Activated CD4-positive, alpha-beta T cell treated with anti-CD3 and anti-CD28 coated beads, Interleukin-2, amount 10 ng/mL, durations not matched to agents 24 days and 14 days (primary cell): Measurements from ENCODE around the gene CPT2. TPM values are rescaled to one million over a fixed set of nuclear protein-coding genes. Genes with fewer than 3 reads are reported as not detected.
A peak's percentile ranks its signal among the peaks of the same experiment; 100 is the strongest.

Experiments
- DNase-seq: peaks from one replicate; pipeline ENCODE4 v3.0.0; 2022
- H3K27ac Mint-ChIP-seq: one replicate; pipeline ENCODE4 v1.8.0; 2022; ENCODE audit warnings: mild to moderate bottlenecking, mixed read lengths
- H3K27me3 Mint-ChIP-seq: one replicate; pipeline ENCODE4 v1.8.0; 2022; ENCODE audit warnings: mixed read lengths
- H3K36me3 Mint-ChIP-seq: one replicate; pipeline ENCODE4 v1.8.0; 2022; ENCODE audit warnings: low read depth, mild to moderate bottlenecking, mixed read lengths
- H3K4me1 Mint-ChIP-seq: one replicate; pipeline ENCODE4 v1.8.0; 2021; ENCODE audit warnings: mixed read lengths
- H3K4me3 Mint-ChIP-seq: one replicate; pipeline ENCODE4 v1.8.0; 2022; ENCODE audit warnings: mild to moderate bottlenecking, moderate library complexity, mixed read lengths
- H3K9me3 Mint-ChIP-seq: one replicate; pipeline ENCODE4 v1.8.0; 2021; ENCODE audit warnings: mixed read lengths
- intact Hi-C: fragments of 100-400 bp; cut with micrococcal nuclease; formaldehyde crosslinking; loops from one replicate; pipeline ENCODE4 v1.15.1; 2023
- total RNA-seq: library from RNA; stranded (reverse); gene quantifications from 2 replicates; pipeline ENCODE4 v1.2.3, GENCODE V29; 2022

CPT2 gene
- total RNA-seq, 1 donor from 2014 or later: 19.5 TPM

DNA sequence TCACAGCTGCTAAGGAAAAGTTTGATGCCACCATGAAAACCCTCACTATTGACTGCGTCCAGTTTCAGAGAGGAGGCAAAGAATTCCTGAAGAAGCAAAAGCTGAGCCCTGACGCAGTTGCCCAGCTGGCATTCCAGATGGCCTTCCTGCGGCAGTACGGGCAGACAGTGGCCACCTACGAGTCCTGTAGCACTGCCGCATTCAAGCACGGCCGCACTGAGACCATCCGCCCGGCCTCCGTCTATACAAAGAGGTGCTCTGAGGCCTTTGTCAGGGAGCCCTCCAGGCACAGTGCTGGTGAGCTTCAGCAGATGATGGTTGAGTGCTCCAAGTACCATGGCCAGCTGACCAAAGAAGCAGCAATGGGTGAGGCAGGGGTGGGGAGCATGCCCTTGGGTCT lies 14.3 kb downstream of the CPT2 start:
- H3K27me3 Mint-ChIP-seq: no peaks in the 10 kb centered on the region
- no peak for DNase-seq
- H3K4me1 Mint-ChIP-seq: no peaks in the 10 kb centered on the region
- intact Hi-C loops: no loop called here
- H3K4me3 Mint-ChIP-seq: no peak overlapping the region
- peaks cover 12% of the 10 kb centered on the region for H3K9me3 Mint-ChIP-seq
- H3K27ac Mint-ChIP-seq: no peak overlapping the region
- H3K36me3 Mint-ChIP-seq: peaks cover 60% of the 10 kb centered on the region

DNA sequence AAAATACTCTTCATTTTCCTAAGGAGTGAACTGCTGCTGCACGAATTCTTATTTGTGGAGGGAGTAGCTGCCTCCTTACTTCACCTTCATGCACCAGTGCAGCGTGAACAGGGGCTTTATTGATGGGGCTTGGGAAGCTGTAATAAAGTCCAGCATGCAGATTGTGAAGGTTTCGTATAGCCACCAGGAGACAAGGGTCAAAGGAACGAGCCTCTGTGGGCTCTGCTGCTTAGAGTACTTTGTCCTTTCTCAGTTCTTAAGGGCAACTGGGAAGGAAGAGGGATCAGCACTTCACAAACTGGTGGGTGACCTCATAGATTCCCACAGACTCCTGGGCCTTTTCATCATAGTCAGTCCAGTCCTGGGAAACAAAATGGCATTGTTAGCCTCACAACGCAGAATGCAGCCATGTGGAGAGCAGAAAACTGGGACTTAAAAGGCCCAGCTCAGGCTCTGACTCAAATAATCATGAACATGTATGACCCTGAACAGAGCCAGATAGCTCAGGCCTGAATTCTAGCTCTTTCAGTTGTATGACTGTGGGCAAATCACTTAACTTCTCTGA lies 17.8 kb downstream of the CPT2 start:
- H3K4me1 Mint-ChIP-seq: peaks cover 11% of the 10 kb centered on the region
- H3K27ac Mint-ChIP-seq: no peak overlapping the region
- H3K27me3 Mint-ChIP-seq: no peaks in the 10 kb centered on the region
- intact Hi-C loops: no loop called here
- H3K4me3 Mint-ChIP-seq: no peak overlapping the region
- no peaks in the 10 kb centered on the region for H3K9me3 Mint-ChIP-seq
- DNase-seq: no peak
- H3K36me3 Mint-ChIP-seq: peaks cover 45% of the 10 kb centered on the region

DNA sequence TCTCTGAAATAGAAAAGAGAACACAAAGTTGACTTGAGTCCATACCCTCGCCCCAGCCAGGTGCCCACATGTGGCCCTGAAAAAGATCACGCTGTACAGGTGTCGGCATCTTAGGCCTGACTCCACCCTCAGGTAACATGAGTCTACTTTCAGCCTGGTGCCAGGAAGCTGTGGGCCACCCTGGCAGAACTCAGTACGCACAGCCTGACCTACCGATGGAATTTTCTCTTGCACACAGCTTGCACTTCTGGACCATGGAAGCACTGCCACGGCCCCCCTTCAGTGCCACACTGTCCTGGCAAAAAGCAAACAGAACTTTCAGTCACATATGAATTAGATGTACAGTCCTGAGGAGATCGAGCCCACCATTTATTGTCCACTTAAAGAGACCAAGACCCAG lies 21.6 kb downstream of the CPT2 start:
- no peak overlapping the region for H3K4me3 Mint-ChIP-seq
- no peak for DNase-seq
- no peaks in the 10 kb centered on the region for H3K27me3 Mint-ChIP-seq
- H3K9me3 Mint-ChIP-seq: no peaks in the 10 kb centered on the region
- H3K27ac Mint-ChIP-seq: no peak overlapping the region
- peaks cover 24% of the 10 kb centered on the region for H3K36me3 Mint-ChIP-seq
- peaks cover 23% of the 10 kb centered on the region for H3K4me1 Mint-ChIP-seq
- intact Hi-C loops: no loop called here

DNA sequence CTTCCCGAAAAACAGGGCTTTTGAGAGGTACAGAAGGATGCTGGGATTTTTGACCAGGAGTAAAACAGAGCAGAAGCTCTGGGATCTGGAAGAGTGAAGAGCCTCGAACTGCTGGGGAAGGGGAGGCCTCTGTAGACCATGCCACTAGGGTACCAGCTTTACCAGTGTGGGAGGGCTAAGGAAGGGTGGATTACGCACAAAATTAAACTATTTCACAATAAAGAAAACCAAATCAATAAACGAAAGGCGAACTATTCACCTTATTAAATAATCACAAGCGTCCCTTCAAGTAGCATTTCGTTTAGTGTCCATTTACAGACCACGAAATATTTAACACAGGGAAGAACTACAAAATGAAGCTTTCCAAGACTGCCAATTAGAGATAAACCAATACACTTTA lies 23.1 kb downstream of the CPT2 start:
- intact Hi-C loops: loop anchor here (1.0 kb wide), 3 partner anchors 19 to 108 kb away; partner anchors contain the start of genes CPT2 and MAGOH
- Mint-ChIP-seq H3K27me3 (no peaks in the 10 kb centered on the region), H3K9me3 (no peaks in the 10 kb centered on the region), H3K36me3 (peaks cover 17% of the 10 kb centered on the region), H3K4me1 (peaks cover 23% of the 10 kb centered on the region), H3K27ac (peak overlapping the region; percentile 97), H3K4me3 (peak overlapping the region; percentile 94)
- DNase-seq: no peak

DNA sequence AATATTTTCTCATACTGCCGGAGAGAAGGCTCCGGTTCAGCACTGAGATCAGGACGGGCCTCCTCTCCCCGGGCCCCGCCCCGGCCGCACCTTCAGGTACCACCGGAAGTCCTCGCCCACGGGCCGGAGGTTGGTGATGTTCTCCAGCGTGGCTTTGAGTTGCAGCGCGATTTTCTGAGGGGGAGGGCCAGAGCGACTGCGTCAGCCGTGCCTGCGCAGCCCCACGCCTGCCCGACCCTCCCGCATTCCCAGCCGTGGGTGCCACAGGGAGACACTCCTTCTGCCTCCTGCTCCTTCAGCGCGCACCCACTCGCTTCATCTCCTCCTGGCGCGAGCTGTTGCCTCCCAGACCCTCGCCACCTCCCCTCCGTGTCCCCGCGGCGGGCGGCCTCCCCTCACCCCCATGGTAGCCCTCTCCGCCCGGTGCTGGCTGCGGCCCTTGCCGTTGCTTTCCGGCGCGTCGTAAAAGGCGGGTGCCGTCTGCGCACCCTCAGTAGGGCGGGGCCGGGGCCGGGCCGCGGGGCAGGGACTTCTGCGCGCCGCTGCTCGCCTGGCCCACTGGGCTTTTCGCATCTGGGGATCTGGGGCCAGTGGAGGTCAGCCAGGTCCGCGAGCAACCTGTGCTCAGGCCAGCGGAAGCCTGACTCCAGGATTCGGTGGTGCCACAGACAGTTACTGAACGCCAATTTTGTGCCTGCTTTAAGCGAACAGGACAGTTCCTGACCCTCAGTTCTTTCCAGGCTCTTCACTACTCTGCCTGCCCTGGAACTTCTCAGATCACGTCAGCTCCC lies 23.7 kb downstream of the CPT2 start, which contains the start of gene CZIB:
CZIB (minus strand) TSS at position 464 of the 791 bp plus-strand sequence; CDS start at position 405, 59 bp downstream.
- Mint-ChIP-seq H3K27me3 (no peaks in the 10 kb centered on the region), H3K4me1 (peaks cover 23% of the 10 kb centered on the region), H3K4me3 (peak within 1 kb of the TSS; percentile 94), H3K27ac (peak within 1 kb of the TSS; percentile 97), H3K9me3 (no peaks in the 10 kb centered on the region), H3K36me3 (peaks cover 17% of the 10 kb centered on the region)
- peak; percentile 99 for DNase-seq
- intact Hi-C loops: loop anchor here (1.0 kb wide), 3 partner anchors 18 to 107 kb away; partner anchors contain the start of genes CPT2 and MAGOH

DNA sequence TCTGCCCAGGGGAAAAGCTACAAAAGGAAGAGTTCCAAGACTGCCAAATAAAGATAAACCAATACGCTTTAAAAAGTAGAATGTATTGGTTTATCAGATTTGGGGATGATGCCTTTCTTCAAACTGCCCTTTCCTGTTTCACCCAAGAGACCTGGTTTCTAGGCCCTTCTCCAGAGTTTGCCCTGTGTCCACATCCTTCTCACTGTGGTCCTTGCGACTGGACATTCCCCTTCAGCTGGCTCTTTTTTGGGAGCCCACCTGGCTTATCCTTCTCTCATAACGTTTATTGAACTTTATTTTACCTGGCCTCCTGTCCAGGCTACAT lies 24.3 kb downstream of the CPT2 start:
- H3K27ac Mint-ChIP-seq: peak overlapping the region; percentile 97
- H3K9me3 Mint-ChIP-seq: no peaks in the 10 kb centered on the region
- peaks cover 23% of the 10 kb centered on the region for H3K4me1 Mint-ChIP-seq
- H3K27me3 Mint-ChIP-seq: no peaks in the 10 kb centered on the region
- peaks cover 17% of the 10 kb centered on the region for H3K36me3 Mint-ChIP-seq
- H3K4me3 Mint-ChIP-seq: peak overlapping the region; percentile 94
- intact Hi-C loops: loop anchor here (1.0 kb wide), 3 partner anchors 17 to 106 kb away; partner anchors contain the start of genes CPT2 and MAGOH
- DNase-seq: no peak

DNA sequence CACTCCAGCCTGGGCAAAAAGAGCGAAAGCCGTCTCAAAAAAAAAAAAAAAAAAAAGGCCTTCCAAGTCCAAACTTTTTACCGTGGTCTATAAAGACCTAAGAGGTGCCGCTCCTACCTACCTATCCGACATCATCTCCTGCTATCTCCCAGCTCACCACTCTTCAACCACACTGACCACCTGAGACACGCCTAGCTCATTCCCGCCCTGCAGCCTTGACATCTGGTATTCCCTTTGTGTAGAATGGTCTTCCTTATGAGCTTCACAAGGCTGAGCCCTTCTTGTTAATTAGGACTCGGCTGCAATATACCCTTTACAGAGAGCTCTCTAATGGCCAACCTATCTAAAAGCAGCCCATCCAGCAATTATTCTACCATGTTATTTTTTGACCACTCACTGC lies 41.0 kb downstream of the CPT2 start:
- H3K4me3 Mint-ChIP-seq: peak overlapping the region; percentile 95
- DNase-seq: no peak
- peak overlapping the region; percentile 92 for H3K27ac Mint-ChIP-seq
- peaks cover 31% of the 10 kb centered on the region for H3K36me3 Mint-ChIP-seq
- H3K9me3 Mint-ChIP-seq: no peaks in the 10 kb centered on the region
- H3K4me1 Mint-ChIP-seq: peaks cover 24% of the 10 kb centered on the region
- intact Hi-C loops: loop anchor here (1.0 kb wide), 3 partner anchors 17 to 89 kb away; partner anchors contain the start of genes CPT2 and CZIB
- no peaks in the 10 kb centered on the region for H3K27me3 Mint-ChIP-seq

DNA sequence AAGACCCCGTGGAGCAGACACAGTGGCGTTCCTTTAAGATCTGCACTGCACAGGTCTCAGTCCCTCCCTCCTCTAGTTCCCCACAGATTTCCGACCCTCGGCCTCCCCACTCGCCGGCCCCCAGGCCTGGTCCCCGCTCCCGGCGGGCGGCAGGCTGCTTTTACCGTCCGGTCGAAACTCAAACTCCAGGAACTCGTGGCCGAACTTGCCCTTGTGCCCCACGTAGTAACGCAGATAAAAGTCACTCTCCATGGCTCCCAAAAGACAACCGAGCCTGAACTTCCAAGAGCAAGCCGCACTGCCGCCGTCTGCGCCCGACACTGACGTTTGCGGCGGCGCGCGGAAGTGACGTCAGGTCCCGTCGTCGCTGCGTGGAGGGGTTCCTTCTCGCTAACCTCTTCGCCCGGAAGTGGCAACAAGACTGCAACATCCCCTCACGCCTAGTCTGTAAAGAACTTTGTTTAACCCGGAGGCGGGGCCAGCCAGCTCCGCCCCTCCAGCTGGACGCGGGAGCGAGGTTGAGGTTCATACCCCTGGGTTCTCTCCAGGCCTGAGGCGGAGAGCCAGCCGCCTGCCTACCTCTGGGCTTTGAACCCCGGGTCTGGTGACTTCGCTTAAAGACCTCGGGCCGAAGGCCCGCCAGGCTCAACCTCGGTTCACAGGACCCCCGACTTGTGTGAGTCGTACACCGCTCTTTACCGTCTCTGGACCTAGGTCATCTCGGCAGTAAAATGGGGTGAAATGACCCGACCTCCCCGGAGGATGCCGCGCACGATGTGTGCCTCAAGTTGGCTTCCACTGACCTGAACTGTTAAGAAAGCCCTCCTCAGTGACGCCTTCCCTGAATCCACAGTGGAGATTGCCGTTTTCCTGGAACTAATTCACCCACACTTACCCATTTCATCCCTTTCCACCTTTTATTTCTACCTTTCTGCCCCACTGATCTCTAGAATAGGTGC lies 41.9 kb downstream of the CPT2 start, which contains the start of gene MAGOH:
MAGOH (minus strand) TSS at position 322 of the 959 bp plus-strand sequence; CDS start at position 252, 70 bp downstream.
- peak; percentile 99 for DNase-seq
- H3K9me3 Mint-ChIP-seq: no peaks in the 10 kb centered on the region
- peak within 1 kb of the TSS; percentile 92 for H3K27ac Mint-ChIP-seq
- peaks cover 26% of the 10 kb centered on the region for H3K36me3 Mint-ChIP-seq
- peaks cover 24% of the 10 kb centered on the region for H3K4me1 Mint-ChIP-seq
- H3K27me3 Mint-ChIP-seq: no peaks in the 10 kb centered on the region
- intact Hi-C loops: loop anchor here (1.0 kb wide), 3 partner anchors 18 to 88 kb away; partner anchors contain the start of genes CPT2 and CZIB
- peak within 1 kb of the TSS; percentile 95 for H3K4me3 Mint-ChIP-seq

DNA sequence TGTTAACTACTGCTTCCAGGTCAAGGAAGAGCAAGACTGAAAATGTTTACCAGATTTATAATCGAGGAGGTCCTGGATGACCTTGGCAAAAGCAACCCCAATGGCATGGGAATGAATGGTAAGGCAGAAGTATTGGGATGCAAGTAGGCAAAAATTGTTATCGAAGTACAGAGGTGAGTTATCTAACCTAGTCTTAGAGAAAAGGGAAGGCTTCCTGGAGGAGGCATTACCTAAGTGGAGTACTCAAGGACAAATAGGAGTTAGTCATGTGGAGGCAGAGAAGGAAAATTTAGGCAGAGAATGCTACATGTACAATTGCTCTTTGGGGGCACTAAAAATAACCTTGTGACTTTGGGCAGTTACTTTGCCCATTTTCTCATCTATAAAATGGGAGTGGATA lies 45.2 kb downstream of the CPT2 start:
- H3K9me3 Mint-ChIP-seq: no peaks in the 10 kb centered on the region
- H3K4me3 Mint-ChIP-seq: no peak overlapping the region
- peaks cover 14% of the 10 kb centered on the region for H3K4me1 Mint-ChIP-seq
- H3K36me3 Mint-ChIP-seq: peaks cover 14% of the 10 kb centered on the region
- H3K27me3 Mint-ChIP-seq: no peaks in the 10 kb centered on the region
- H3K27ac Mint-ChIP-seq: no peak overlapping the region
- intact Hi-C loops: no loop called here
- DNase-seq: no peak

DNA sequence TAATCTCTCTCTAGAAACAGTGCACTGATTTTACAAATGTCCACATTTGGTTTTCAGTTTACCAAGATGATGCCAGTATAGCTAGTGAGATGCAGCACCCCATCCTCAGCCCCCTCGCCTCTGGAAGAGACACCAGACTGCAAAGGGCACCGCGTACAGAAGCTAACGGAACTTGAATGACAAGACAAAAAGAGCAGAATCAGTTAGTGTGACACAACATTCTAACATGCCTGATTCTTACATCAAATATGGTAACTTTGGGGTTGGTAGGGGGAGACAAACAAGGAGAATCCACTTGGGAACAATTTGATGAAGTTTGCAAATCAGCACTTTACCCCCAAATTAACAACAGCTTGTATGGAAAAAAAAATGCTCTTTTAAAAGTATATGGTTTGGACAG lies 45.8 kb downstream of the CPT2 start:
- H3K4me3 Mint-ChIP-seq: no peak overlapping the region
- H3K27ac Mint-ChIP-seq: no peak overlapping the region
- H3K36me3 Mint-ChIP-seq: peaks cover 18% of the 10 kb centered on the region
- no peaks in the 10 kb centered on the region for H3K9me3 Mint-ChIP-seq
- DNase-seq: no peak
- H3K4me1 Mint-ChIP-seq: peaks cover 12% of the 10 kb centered on the region
- no peaks in the 10 kb centered on the region for H3K27me3 Mint-ChIP-seq
- intact Hi-C loops: no loop called here

DNA sequence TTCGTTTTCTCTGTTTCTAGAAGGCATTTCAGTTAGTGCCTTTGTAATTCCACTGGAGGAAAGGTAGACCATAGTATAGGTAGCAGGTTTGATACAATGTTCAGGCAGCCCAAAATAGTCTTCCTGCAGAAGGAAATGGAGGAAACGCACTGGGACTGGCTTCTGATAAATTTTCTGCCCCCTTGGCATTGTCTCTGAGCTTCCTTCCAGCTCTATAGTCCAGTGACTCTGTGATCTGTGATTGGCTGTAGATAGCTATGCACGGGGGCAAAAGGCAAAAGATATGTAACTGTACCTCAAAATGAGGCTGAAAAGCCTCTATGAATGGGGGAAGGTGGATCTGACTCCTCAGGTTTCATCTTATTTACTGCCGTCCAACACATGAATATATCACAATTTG lies 47.5 kb downstream of the CPT2 start:
- H3K9me3 Mint-ChIP-seq: no peaks in the 10 kb centered on the region
- peaks cover 24% of the 10 kb centered on the region for H3K36me3 Mint-ChIP-seq
- H3K27ac Mint-ChIP-seq: no peak overlapping the region
- DNase-seq: no peak
- H3K4me1 Mint-ChIP-seq: peaks cover 1% of the 10 kb centered on the region
- no peak overlapping the region for H3K4me3 Mint-ChIP-seq
- intact Hi-C loops: no loop called here
- no peaks in the 10 kb centered on the region for H3K27me3 Mint-ChIP-seq

DNA sequence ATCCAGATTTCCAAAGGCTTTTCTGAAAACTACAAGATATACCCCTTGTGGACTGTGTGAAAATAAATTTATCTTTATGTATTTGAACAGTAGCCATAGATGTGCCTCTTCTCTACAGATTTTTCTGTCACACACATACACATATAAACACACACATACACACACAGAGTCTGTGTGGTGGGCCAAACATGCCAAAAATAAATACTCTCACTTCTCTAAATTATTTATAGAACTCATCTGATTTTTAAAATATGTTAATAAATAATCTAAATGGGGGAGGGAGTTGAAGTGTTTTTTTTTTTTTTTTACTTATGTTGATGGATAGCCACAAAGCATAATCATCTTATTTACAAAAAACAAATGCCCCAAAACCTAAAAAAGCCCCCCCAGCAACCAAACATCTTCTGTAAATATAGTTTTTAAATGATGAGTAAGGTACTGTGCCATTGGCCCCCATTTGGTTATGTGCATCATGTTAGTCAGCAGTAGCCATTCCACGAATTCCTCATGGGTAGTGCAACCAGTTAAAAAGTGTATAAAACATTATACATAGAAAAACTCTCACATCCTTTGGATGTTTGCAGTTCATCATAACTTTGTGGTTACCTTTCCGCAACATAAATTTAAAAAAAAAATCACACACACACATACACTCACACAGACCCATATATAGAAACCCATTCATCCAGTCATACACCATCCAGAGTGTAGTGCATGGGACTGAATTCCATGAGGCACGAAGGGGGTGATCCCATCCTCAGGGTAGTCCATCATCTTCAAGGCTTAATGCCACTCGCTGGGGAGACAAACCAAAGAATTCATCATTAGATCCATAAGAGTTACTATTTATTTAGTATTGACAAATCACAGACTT lies 49.9 kb downstream of the CPT2 start:
- Mint-ChIP-seq H3K36me3 (peaks cover 43% of the 10 kb centered on the region), H3K9me3 (no peaks in the 10 kb centered on the region), H3K27me3 (no peaks in the 10 kb centered on the region), H3K4me3 (no peak overlapping the region), H3K27ac (no peak overlapping the region), H3K4me1 (no peaks in the 10 kb centered on the region)
- no peak for DNase-seq
- intact Hi-C loops: loop anchor here (5.0 kb wide), 1 partner anchor 46 kb away; no protein-coding TSS in a partner anchor
